HepG2 (cell line): ENCODE data around the gene XKR7. TPM values are rescaled to one million over a fixed set of nuclear protein-coding genes. Genes with fewer than 3 reads are reported as not detected.

Experiments used
- ATF7-NPFF ChIP-seq: sonication (generic); formaldehyde crosslinking; IDR thresholded peaks from 2 replicates; pipeline ENCODE4 v1.8.1; 2023; ENCODE audit warnings: mild to moderate bottlenecking, low read depth, missing genetic modification reagents, moderate library complexity
- DMAP1 ChIP-seq: IDR thresholded peaks from 2 replicates; pipeline ENCODE4 v1.6.1; 2016
- JUND ChIP-seq: sonication (generic); formaldehyde crosslinking; IDR thresholded peaks from 2 replicates; pipeline ENCODE4 v1.8.0; 2022; ENCODE audit warnings: mild to moderate bottlenecking, missing genetic modification reagents
- ONECUT2 ChIP-seq: sonication (generic); formaldehyde crosslinking; IDR thresholded peaks from 2 replicates; pipeline ENCODE4 v1.4.0; 2020; ENCODE audit warnings: missing genetic modification reagents
- RXRB ChIP-seq: IDR thresholded peaks from 2 replicates; pipeline ENCODE4 v1.6.1; 2016; ENCODE audit warnings: borderline replicate concordance, missing genetic modification reagents, missing compliant biosample characterization
- SP4 ChIP-seq: sonication (generic); formaldehyde crosslinking; IDR thresholded peaks from 2 replicates; pipeline ENCODE4 v1.8.1; 2023; ENCODE audit warnings: mild to moderate bottlenecking, missing genetic modification reagents
- ZNF296 ChIP-seq: sonication (generic); formaldehyde crosslinking; conservative IDR thresholded peaks from 2 replicates; pipeline ENCODE4 v1.5.0; 2020; ENCODE audit warnings: mild to moderate bottlenecking, missing genetic modification reagents
- ZNF598 ChIP-seq: sonication (generic); formaldehyde crosslinking; IDR thresholded peaks from 2 replicates; pipeline ENCODE4 v1.5.1; 2020; ENCODE audit warnings: mild to moderate bottlenecking, missing genetic modification reagents, borderline replicate concordance
- ZNF616 ChIP-seq: sonication (generic); formaldehyde crosslinking; IDR thresholded peaks from 2 replicates; pipeline ENCODE4 v1.5.0; 2020; ENCODE audit warnings: low read depth, mild to moderate bottlenecking, missing genetic modification reagents
- ZNF777 ChIP-seq: sonication (generic); formaldehyde crosslinking; IDR thresholded peaks from 2 replicates; pipeline ENCODE4 v1.4.0; 2020; ENCODE audit warnings: missing genetic modification reagents
- polyA plus RNA-seq, 8 experiments: library from polyadenylated mRNA; depleted of rRNA in 3 of 8; stranded (reverse) in 7 of 8; unstranded in 1 of 8; fragments of >200 nt; fragmentation: Illumina TruSeq in 4 of 8; extraction: Trizol in 4 of 8; gene quantifications; 2 replicates each; pipeline versions ENCODE4 v1.2.1 to v1.2.3, GENCODE V29; 2011 to 2016; ENCODE audit warnings: low read depth in 4 of 8, missing spikeins in 1 of 8, mixed read lengths in 1 of 8; ENCODE audit not compliant: insufficient read depth in 1 of 8
- total RNA-seq, 5 experiments: library from RNA; depleted of rRNA; stranded (reverse); fragments of >200 nt; fragmentation: Illumina TruSeq; extraction: Trizol; gene quantifications; 2 replicates each; pipeline ENCODE4 v1.2.3, GENCODE V29; 2016; ENCODE audit warnings: low read depth in 1 of 5
- TF ChIP-seq, protein P1 (sequence below), 2 experiments: sonication (generic) in 1 of 2; formaldehyde crosslinking in 1 of 2; IDR thresholded peaks; 2 replicates each; pipeline versions ENCODE4 v1.6.1 to v1.9.0; 2014 to 2022; ENCODE audit warnings: antibody characterized with exemption in 1 of 2, borderline replicate concordance in 1 of 2, inconsistent platforms in 1 of 2, low read depth in 1 of 2, missing genetic modification reagents in 1 of 2
- TF ChIP-seq, protein P2 (sequence below): sonication (generic); formaldehyde crosslinking; IDR thresholded peaks from 2 replicates; pipeline ENCODE4; 2020; ENCODE audit warnings: missing genetic modification reagents, mild to moderate bottlenecking, borderline replicate concordance

XKR7 gene
- total and polyA plus RNA-seq, 2 of the 13 experiments (the other 11 are each of a cell fraction or from before 2014, with no cell fraction given), result not detected

DNA sequence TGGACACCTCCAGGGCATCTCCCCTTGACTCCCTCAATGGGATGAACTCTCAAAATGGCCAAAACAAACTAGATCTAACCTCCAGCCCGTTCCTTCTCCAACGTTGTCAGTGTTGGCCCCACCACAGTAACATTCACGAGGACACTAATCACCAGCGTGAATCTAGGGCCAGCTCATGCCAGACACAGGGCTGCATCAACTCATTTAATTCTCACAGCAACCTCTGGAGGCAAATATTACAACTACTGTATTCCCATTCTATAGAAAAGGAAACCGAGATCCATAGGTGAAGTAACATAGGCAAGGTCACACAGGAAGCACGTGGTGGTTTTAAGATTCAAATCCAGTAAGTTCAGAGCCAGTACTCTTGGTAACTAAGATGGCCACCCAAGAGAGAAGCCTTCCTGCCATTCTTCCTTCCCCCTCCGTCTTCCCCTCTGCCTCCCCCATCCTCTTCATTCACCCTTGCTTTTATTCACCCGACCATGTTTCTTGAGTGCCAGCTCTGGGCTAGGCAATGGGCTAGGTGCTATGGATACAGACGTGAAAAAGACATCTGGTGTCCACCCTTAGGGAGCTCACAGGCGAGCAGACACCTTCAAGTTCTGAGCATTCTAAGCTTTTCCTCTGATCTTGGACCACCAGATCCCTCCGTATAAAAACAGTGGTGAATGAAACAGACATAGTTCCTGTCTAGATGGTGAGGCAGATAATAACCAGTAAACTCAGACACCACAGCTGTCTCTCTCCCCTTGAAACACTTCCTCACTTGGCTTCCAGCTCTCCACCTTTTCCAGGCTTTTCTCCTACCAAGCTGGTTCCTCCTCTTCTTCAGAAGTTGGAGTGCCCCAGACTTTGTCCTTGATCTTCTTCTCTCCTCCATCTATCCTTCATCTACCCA, 51.9 kb downstream of the XKR7 start (continued):
- TF ChIP-seq DMAP1, result no peak
- no peak for TF ChIP-seq ZNF598
- 0 out of 2 replicates have a peak, but pooled peaks have one; percentile 44 for TF ChIP-seq ZNF296 (CRISPR knock-in tag)
- TF ChIP-seq, protein P1, sequence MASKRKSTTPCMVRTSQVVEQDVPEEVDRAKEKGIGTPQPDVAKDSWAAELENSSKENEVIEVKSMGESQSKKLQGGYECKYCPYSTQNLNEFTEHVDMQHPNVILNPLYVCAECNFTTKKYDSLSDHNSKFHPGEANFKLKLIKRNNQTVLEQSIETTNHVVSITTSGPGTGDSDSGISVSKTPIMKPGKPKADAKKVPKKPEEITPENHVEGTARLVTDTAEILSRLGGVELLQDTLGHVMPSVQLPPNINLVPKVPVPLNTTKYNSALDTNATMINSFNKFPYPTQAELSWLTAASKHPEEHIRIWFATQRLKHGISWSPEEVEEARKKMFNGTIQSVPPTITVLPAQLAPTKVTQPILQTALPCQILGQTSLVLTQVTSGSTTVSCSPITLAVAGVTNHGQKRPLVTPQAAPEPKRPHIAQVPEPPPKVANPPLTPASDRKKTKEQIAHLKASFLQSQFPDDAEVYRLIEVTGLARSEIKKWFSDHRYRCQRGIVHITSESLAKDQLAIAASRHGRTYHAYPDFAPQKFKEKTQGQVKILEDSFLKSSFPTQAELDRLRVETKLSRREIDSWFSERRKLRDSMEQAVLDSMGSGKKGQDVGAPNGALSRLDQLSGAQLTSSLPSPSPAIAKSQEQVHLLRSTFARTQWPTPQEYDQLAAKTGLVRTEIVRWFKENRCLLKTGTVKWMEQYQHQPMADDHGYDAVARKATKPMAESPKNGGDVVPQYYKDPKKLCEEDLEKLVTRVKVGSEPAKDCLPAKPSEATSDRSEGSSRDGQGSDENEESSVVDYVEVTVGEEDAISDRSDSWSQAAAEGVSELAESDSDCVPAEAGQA (IDR thresholded peaks at IDR 0.05; ENCODE audit: low read depth), result 0 out of 2 replicates have a peak, but pooled peaks have one; percentile 38
- TF ChIP-seq, protein P1 (CRISPR knock-in tag; IDR thresholded peaks at IDR 0.05; ENCODE audit: borderline replicate concordance), result no peak
- TF ChIP-seq ZNF777 (CRISPR knock-in tag), result no peak
- no peak for TF ChIP-seq JUND
- TF ChIP-seq SP4 (CRISPR knock-in tag), result 0 out of 2 replicates have a peak, but pooled peaks have one; percentile 7
- TF ChIP-seq, protein P2, sequence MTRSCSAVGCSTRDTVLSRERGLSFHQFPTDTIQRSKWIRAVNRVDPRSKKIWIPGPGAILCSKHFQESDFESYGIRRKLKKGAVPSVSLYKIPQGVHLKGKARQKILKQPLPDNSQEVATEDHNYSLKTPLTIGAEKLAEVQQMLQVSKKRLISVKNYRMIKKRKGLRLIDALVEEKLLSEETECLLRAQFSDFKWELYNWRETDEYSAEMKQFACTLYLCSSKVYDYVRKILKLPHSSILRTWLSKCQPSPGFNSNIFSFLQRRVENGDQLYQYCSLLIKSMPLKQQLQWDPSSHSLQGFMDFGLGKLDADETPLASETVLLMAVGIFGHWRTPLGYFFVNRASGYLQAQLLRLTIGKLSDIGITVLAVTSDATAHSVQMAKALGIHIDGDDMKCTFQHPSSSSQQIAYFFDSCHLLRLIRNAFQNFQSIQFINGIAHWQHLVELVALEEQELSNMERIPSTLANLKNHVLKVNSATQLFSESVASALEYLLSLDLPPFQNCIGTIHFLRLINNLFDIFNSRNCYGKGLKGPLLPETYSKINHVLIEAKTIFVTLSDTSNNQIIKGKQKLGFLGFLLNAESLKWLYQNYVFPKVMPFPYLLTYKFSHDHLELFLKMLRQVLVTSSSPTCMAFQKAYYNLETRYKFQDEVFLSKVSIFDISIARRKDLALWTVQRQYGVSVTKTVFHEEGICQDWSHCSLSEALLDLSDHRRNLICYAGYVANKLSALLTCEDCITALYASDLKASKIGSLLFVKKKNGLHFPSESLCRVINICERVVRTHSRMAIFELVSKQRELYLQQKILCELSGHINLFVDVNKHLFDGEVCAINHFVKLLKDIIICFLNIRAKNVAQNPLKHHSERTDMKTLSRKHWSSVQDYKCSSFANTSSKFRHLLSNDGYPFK, result no peak
- no peak for TF ChIP-seq RXRB
- no peak for TF ChIP-seq ZNF616 (CRISPR knock-in tag)
- no peak for TF ChIP-seq ONECUT2 (CRISPR knock-in tag)
- 0 out of 2 replicates have a peak, but pooled peaks have one; percentile 40 for TF ChIP-seq ATF7-NPFF
